Measurements from ENCODE around the gene DNM3. TPM values are rescaled to one million over a fixed set of nuclear protein-coding genes. Genes with fewer than 3 reads are reported as not detected.

Gene DNM3
- total and polyA plus RNA-seq, 4 donors: 2.1 to 16.3 (median 5.6) TPM

DNA sequence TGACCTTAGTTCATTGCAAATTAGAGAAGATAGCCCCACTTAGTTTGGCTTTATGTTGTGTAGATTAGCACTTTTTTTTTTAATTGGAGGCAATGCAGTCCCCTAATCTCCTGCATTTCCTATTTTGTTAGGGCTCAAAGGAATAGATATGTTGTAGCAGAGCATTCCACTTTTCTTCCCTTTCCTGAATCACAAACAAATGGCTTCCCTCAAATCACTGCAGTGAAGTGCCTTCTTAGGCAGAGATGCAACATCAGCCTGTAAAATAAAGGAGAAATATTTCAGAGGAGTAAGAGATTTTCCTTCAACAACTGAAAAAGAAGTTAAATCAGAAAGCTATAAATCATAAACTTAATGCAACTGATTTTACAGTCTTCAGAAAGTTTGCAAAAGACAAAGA, 307.4 kb downstream of the DNM3 start:
- peak overlapping the region in 1 of 2 donors; percentile 0 for H3K9ac ChIP-seq (ENCODE audit: insufficient read depth in 1 of 2, low read length in 2 of 2)
- ATAC-seq (ENCODE audit: insufficient read depth, low FRiP score): no peak

DNA sequence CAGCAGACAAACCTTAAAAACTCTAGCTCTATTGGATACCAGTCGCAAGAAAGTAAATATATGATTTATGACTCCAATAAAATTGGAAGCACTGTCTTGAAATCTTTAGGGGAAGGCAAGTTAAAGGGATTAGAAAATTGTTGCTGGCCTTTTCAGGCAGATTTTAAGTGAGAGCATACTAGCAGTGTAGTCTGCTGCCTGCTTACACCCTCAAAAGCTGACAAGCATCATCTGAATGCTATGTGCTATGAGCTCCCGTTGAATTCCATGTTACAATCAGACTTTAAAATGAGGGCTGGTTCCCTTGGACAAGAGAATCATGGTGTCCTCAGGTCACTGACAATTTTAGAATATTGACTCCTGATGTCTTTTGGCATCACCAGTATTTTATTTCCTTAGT, 308.0 kb downstream of the DNM3 start:
- Histone ChIP-seq H3K9ac (ENCODE audit: insufficient read depth in 1 of 2, low read length in 2 of 2) (no peak overlapping the region), H3K36me3 (ENCODE audit: control insufficient read depth in 4 of 4, insufficient read depth in 4 of 4, low read length in 4 of 4) (peaks cover 0 to 2% (median 0%) of the 10 kb centered on the region in 4 donors), H3K4me1 (ENCODE audit: control insufficient read depth in 5 of 5, insufficient read depth in 5 of 5, low read length in 5 of 5) (peaks cover 0 to 45% (median 11%) of the 10 kb centered on the region in 5 donors), H3K27ac (ENCODE audit: low read depth in 1 of 2, low read length in 1 of 2) (no peak overlapping the region), H3K4me3 (no peak overlapping the region), H3K9me3 (ENCODE audit: control insufficient read depth in 4 of 4, insufficient read depth in 3 of 4, low read length in 3 of 4) (no peaks in the 10 kb centered on the region), H3K27me3 (ENCODE audit: control insufficient read depth in 3 of 3, insufficient read depth in 3 of 3, low read length in 2 of 3) (no peaks in the 10 kb centered on the region)
- DNase-seq: peak in 1 of 3 donors; percentile 34
- TF ChIP-seq, protein P1, sequence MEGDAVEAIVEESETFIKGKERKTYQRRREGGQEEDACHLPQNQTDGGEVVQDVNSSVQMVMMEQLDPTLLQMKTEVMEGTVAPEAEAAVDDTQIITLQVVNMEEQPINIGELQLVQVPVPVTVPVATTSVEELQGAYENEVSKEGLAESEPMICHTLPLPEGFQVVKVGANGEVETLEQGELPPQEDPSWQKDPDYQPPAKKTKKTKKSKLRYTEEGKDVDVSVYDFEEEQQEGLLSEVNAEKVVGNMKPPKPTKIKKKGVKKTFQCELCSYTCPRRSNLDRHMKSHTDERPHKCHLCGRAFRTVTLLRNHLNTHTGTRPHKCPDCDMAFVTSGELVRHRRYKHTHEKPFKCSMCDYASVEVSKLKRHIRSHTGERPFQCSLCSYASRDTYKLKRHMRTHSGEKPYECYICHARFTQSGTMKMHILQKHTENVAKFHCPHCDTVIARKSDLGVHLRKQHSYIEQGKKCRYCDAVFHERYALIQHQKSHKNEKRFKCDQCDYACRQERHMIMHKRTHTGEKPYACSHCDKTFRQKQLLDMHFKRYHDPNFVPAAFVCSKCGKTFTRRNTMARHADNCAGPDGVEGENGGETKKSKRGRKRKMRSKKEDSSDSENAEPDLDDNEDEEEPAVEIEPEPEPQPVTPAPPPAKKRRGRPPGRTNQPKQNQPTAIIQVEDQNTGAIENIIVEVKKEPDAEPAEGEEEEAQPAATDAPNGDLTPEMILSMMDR (IDR thresholded peaks at IDR 0.05; ENCODE audit: control extremely low read depth, extremely low read depth): no peak
- WGBS, 2 donors: 92 to 94% methylated on average over 2 of the region's 2 CpGs
- no peak for ATAC-seq (ENCODE audit: insufficient read depth, low FRiP score)

More for the DNA sequence above, 307.4 kb downstream of the DNM3 start:
- Histone ChIP-seq H3K4me3 (no peak overlapping the region), H3K4me1 (ENCODE audit: control insufficient read depth in 5 of 5, insufficient read depth in 5 of 5, low read length in 5 of 5) (peaks cover 0 to 45% (median 11%) of the 10 kb centered on the region in 5 donors), H3K27ac (ENCODE audit: low read depth in 1 of 2, low read length in 1 of 2) (no peak overlapping the region), H3K27me3 (ENCODE audit: control insufficient read depth in 3 of 3, insufficient read depth in 3 of 3, low read length in 2 of 3) (no peaks in the 10 kb centered on the region), H3K9me3 (ENCODE audit: control insufficient read depth in 4 of 4, insufficient read depth in 3 of 4, low read length in 3 of 4) (no peaks in the 10 kb centered on the region), H3K36me3 (ENCODE audit: control insufficient read depth in 4 of 4, insufficient read depth in 4 of 4, low read length in 4 of 4) (peaks cover 0 to 8% (median 0%) of the 10 kb centered on the region in 4 donors)
- TF ChIP-seq, protein P1 (IDR thresholded peaks at IDR 0.05; ENCODE audit: control extremely low read depth, extremely low read depth): no peak
- peak in 2 of 3 donors; percentile 56 to 63 for DNase-seq

DNA sequence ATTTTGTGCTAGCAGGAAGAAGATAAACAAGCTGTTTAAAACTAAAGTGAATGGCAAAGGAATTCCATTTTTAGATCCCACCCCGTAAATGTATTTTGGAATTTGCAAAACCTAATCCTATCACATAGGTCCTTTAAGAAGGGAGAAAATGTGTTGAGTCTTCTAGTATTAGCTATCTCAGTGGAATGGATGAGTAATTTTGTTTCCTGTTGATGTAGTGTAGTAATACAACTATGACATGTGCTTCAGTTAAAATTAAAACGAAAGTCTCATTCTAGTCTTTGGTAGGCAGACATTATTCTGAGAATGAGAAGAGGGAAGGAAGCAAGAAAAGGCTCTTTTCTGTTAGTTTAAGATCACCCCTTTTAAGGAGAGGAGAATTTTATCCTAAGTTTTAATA, 313.3 kb downstream of the DNM3 start:
- 30 to 39% methylated on average over 2 of the region's 2 CpGs for WGBS, 2 donors
- peaks cover 0 to 13% (median 0%) of the 10 kb centered on the region in 5 donors for H3K4me1 ChIP-seq (ENCODE audit: control insufficient read depth in 5 of 5, insufficient read depth in 5 of 5, low read length in 5 of 5)
- no peaks in the 10 kb centered on the region for H3K27me3 ChIP-seq (ENCODE audit: control insufficient read depth in 3 of 3, insufficient read depth in 3 of 3, low read length in 2 of 3)
- TF ChIP-seq, protein P1 (IDR thresholded peaks at IDR 0.05; ENCODE audit: control extremely low read depth, extremely low read depth): no peak
- no peak for ATAC-seq (ENCODE audit: insufficient read depth, low FRiP score)
- no peaks in the 10 kb centered on the region for H3K9me3 ChIP-seq (ENCODE audit: control insufficient read depth in 4 of 4, insufficient read depth in 3 of 4, low read length in 3 of 4)
- peak overlapping the region in 1 of 2 donors; percentile 16 for H3K9ac ChIP-seq (ENCODE audit: insufficient read depth in 1 of 2, low read length in 2 of 2)
- H3K27ac ChIP-seq (ENCODE audit: low read depth in 1 of 2, low read length in 1 of 2): peak overlapping the region in 1 of 2 donors; percentile 45
- H3K4me3 ChIP-seq: no peak overlapping the region
- peak in 2 of 3 donors; percentile 46 to 50 for DNase-seq
- no peaks in the 10 kb centered on the region for H3K36me3 ChIP-seq (ENCODE audit: control insufficient read depth in 4 of 4, insufficient read depth in 4 of 4, low read length in 4 of 4)

DNA sequence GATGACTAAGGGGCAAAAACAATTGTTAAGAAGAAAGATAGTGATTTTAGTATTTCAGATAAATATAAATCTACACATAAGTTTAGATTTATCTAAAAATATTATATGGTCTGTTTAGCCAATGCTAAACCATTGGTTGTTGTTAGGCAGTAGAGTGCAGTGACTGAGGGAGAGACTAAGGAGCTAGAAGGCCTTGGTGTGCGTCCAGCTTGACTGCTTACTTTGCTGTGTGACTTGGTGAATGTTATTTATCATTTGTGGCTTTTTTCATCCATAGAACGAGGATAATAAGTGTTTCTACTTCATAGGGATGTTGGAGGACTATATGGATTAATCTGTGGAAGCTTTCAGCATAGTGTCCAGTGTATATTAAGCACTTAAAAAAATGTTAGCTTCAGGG, 314.5 kb downstream of the DNM3 start:
- Histone ChIP-seq H3K27me3 (ENCODE audit: control insufficient read depth in 3 of 3, insufficient read depth in 3 of 3, low read length in 2 of 3) (no peaks in the 10 kb centered on the region), H3K9me3 (ENCODE audit: control insufficient read depth in 4 of 4, insufficient read depth in 3 of 4, low read length in 3 of 4) (no peaks in the 10 kb centered on the region), H3K4me1 (ENCODE audit: control insufficient read depth in 5 of 5, insufficient read depth in 5 of 5, low read length in 5 of 5) (peaks cover 0 to 13% (median 0%) of the 10 kb centered on the region in 5 donors), H3K27ac (ENCODE audit: low read depth in 1 of 2, low read length in 1 of 2) (no peak overlapping the region), H3K4me3 (no peak overlapping the region), H3K36me3 (ENCODE audit: control insufficient read depth in 4 of 4, insufficient read depth in 4 of 4, low read length in 4 of 4) (no peaks in the 10 kb centered on the region), H3K9ac (ENCODE audit: insufficient read depth in 1 of 2, low read length in 2 of 2) (no peak overlapping the region)
- TF ChIP-seq, protein P1 (IDR thresholded peaks at IDR 0.05; ENCODE audit: control extremely low read depth, extremely low read depth): no peak
- DNase-seq: peak in 2 of 3 donors; percentile 23 to 52
- 88 to 94% methylated on average over 2 of the region's 2 CpGs for WGBS, 2 donors
- ATAC-seq (ENCODE audit: insufficient read depth, low FRiP score): no peak

All from lung (tissue), 12 donors.